HEK293 (cell line): ENCODE data around the gene WWOX.

ENCODE experiments used
- CTCF ChIA-PET: fragments of 350-600 bp; formaldehyde crosslinking; extraction: SDS; loops from one replicate; lab custom pipeline; 2021; ENCODE audit warnings: antibody characterized with exemption; lab: Yijun Ruan, JAX
- POLR2A ChIA-PET: fragments of 300-600 bp; formaldehyde crosslinking; extraction: SDS; loops from one replicate; lab custom pipeline; 2020; ENCODE audit warnings: antibody characterized with exemption, inconsistent platforms; lab: Yijun Ruan, JAX
- H3K27ac ChIP-seq: fragments of 200-500 bp; sonication (Bioruptor generic); 2 replicates; pipeline ENCODE4 v1.5.1; 2014; ENCODE audit warnings: low read depth, low read length, control low read depth, inconsistent platforms; ENCODE audit errors: extremely low read depth
- H3K36me3 ChIP-seq, 2 experiments: fragments of 200-500 bp in 1 of 2; sonication (Bioruptor generic) in 1 of 2; 1 replicate in 1 of 2; 2 replicates in 1 of 2; pipeline ENCODE4 v1.5.1; 2014 to 2017; ENCODE audit warnings: inconsistent platforms in 2 of 2, low read length in 2 of 2; ENCODE audit not compliant: control insufficient read depth in 2 of 2, insufficient read depth in 1 of 2
- H3K4me1 ChIP-seq: fragments of 200-500 bp; sonication (Bioruptor generic); 2 replicates; pipeline ENCODE4 v1.5.1; 2014; ENCODE audit warnings: mild to moderate bottlenecking, low read length, inconsistent platforms; ENCODE audit not compliant: control insufficient read depth, insufficient read depth
- H3K4me3 ChIP-seq: 2 replicates; pipeline ENCODE4 v1.5.1; 2011; ENCODE audit warnings: low read depth, mild to moderate bottlenecking, control low read depth, low read length, moderate library complexity
- H3K9me3 ChIP-seq: fragments of 200-500 bp; sonication (Bioruptor generic); 2 replicates; pipeline ENCODE4 v1.5.1; 2014; ENCODE audit warnings: low read depth, low read length, inconsistent platforms; ENCODE audit not compliant: control insufficient read depth, insufficient read depth
- KLF8 ChIP-seq: fragments of 450-650 bp; formaldehyde crosslinking; IDR thresholded peaks from 2 replicates; pipeline ENCODE4 v1.5.1; 2016; ENCODE audit warnings: missing biosample characterization, missing genetic modification characterization
- KLF9 ChIP-seq: fragments of 450-650 bp; formaldehyde crosslinking; IDR thresholded peaks from 2 replicates; pipeline ENCODE4 v1.5.1; 2016; ENCODE audit warnings: missing biosample characterization, missing genetic modification characterization, low read depth
- ZBTB17 ChIP-seq: fragments of 450-650 bp; formaldehyde crosslinking; IDR thresholded peaks from 2 replicates; pipeline ENCODE4 v1.5.1; 2016; ENCODE audit warnings: missing biosample characterization, missing genetic modification characterization
- ZNF184 ChIP-seq: fragments of 450-650 bp; IDR thresholded peaks from 2 replicates; pipeline ENCODE4 v1.5.1; 2018; ENCODE audit warnings: missing biosample characterization, mild to moderate bottlenecking, missing genetic modification characterization
- ZNF19 ChIP-seq: fragments of 450-650 bp; formaldehyde crosslinking; IDR thresholded peaks from 2 replicates; pipeline ENCODE4; 2016; ENCODE audit warnings: missing biosample characterization, missing genetic modification characterization, low read depth
- ZNF274 ChIP-seq, 2 experiments: fragments of 200-500 bp in 1 of 2; fragments of 450-650 bp in 1 of 2; sonication (Bioruptor generic) in 1 of 2; formaldehyde crosslinking in 1 of 2; IDR thresholded peaks; 2 replicates each; pipeline versions ENCODE4 v1.5.1 to v1.6.1; 2014 to 2016; ENCODE audit warnings: borderline replicate concordance in 1 of 2, inconsistent platforms in 1 of 2, low read length in 1 of 2, missing biosample characterization in 1 of 2, missing genetic modification characterization in 1 of 2
- ZNF335 ChIP-seq: fragments of 450-650 bp; formaldehyde crosslinking; conservative IDR thresholded peaks from 2 replicates; pipeline ENCODE4 v1.5.1; 2016; ENCODE audit warnings: missing biosample characterization, missing genetic modification characterization
- ZNF654 ChIP-seq: fragments of 450-650 bp; formaldehyde crosslinking; IDR thresholded peaks from 2 replicates; pipeline ENCODE4 v1.5.1; 2016; ENCODE audit warnings: low read depth, missing biosample characterization, missing genetic modification characterization
- ZNF830 ChIP-seq: fragments of 450-650 bp; IDR thresholded peaks from 2 replicates; pipeline ENCODE4 v1.5.0; 2018; ENCODE audit warnings: missing biosample characterization, missing genetic modification characterization, low read depth, mild to moderate bottlenecking, moderate library complexity
- ZSCAN16 ChIP-seq: fragments of 450-650 bp; formaldehyde crosslinking; IDR thresholded peaks from 2 replicates; pipeline ENCODE4 v1.5.1; 2016; ENCODE audit warnings: missing biosample characterization, missing genetic modification characterization
- TF ChIP-seq, protein P1 (sequence below): fragments of 450-650 bp; formaldehyde crosslinking; IDR thresholded peaks from 2 replicates; pipeline ENCODE4 v1.5.1; 2017; ENCODE audit warnings: missing biosample characterization, missing genetic modification characterization
- TF ChIP-seq, protein P2 (sequence below): fragments of 450-650 bp; formaldehyde crosslinking; IDR thresholded peaks from 2 replicates; pipeline ENCODE4 v1.5.1; 2016; ENCODE audit warnings: missing biosample characterization, missing genetic modification characterization
- TF ChIP-seq, protein P3 (sequence below): fragments of 450-650 bp; formaldehyde crosslinking; IDR thresholded peaks from 2 replicates; pipeline ENCODE4 v1.5.1; 2016; ENCODE audit warnings: missing biosample characterization, missing genetic modification characterization
- TF ChIP-seq, protein P4 (sequence below): fragments of 450-650 bp; formaldehyde crosslinking; IDR thresholded peaks from 2 replicates; pipeline ENCODE4 v1.5.1; 2016; ENCODE audit warnings: missing biosample characterization, missing genetic modification characterization
- TF ChIP-seq, protein P5 (sequence below): fragments of 450-650 bp; formaldehyde crosslinking; IDR thresholded peaks from 2 replicates; pipeline ENCODE4; 2016; ENCODE audit warnings: missing biosample characterization, missing genetic modification characterization

Gene WWOX

DNA sequence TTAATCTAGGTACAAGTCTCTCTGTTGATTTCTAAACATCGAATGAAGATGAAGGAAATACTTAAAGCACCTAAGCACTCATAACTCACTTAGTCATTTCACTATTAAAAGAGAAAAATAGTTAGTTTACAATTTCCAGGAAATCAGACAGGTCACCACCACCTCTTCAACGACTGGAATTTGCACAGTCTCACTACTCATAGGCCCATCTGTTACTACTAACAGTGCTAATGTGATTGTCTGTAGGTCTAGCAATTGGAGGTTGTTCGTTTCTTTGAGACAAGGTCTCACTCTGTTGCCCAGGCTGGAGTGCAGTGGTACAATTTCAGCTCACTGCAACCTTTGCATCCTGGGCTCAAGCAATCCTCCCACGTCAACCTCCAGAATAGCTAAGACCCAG lies 1056.5 kb downstream of the WWOX start:
- TF ChIP-seq, protein P1, sequence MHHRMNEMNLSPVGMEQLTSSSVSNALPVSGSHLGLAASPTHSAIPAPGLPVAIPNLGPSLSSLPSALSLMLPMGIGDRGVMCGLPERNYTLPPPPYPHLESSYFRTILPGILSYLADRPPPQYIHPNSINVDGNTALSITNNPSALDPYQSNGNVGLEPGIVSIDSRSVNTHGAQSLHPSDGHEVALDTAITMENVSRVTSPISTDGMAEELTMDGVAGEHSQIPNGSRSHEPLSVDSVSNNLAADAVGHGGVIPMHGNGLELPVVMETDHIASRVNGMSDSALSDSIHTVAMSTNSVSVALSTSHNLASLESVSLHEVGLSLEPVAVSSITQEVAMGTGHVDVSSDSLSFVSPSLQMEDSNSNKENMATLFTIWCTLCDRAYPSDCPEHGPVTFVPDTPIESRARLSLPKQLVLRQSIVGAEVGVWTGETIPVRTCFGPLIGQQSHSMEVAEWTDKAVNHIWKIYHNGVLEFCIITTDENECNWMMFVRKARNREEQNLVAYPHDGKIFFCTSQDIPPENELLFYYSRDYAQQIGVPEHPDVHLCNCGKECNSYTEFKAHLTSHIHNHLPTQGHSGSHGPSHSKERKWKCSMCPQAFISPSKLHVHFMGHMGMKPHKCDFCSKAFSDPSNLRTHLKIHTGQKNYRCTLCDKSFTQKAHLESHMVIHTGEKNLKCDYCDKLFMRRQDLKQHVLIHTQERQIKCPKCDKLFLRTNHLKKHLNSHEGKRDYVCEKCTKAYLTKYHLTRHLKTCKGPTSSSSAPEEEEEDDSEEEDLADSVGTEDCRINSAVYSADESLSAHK, result no peak
- TF ChIP-seq ZNF830 (tag by site-specific recombination) (no peak), ZNF19 (no peak), ZSCAN16 (tag by site-specific recombination) (no peak), KLF9 (tag by site-specific recombination) (no peak), KLF8 (tag by site-specific recombination) (no peak), ZNF654 (tag by site-specific recombination) (no peak), ZNF335 (no peak), ZNF184 (tag by site-specific recombination) (no peak), ZNF274 (IDR thresholded peaks at IDR 0.05; ENCODE audit: low read length) (no peak), ZNF274 (tag by site-specific recombination; IDR thresholded peaks at IDR 0.05; ENCODE audit: borderline replicate concordance) (no peak), ZBTB17 (tag by site-specific recombination) (no peak)
- TF ChIP-seq, protein P2, sequence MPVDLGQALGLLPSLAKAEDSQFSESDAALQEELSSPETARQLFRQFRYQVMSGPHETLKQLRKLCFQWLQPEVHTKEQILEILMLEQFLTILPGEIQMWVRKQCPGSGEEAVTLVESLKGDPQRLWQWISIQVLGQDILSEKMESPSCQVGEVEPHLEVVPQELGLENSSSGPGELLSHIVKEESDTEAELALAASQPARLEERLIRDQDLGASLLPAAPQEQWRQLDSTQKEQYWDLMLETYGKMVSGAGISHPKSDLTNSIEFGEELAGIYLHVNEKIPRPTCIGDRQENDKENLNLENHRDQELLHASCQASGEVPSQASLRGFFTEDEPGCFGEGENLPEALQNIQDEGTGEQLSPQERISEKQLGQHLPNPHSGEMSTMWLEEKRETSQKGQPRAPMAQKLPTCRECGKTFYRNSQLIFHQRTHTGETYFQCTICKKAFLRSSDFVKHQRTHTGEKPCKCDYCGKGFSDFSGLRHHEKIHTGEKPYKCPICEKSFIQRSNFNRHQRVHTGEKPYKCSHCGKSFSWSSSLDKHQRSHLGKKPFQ, result no peak
- TF ChIP-seq, protein P3, sequence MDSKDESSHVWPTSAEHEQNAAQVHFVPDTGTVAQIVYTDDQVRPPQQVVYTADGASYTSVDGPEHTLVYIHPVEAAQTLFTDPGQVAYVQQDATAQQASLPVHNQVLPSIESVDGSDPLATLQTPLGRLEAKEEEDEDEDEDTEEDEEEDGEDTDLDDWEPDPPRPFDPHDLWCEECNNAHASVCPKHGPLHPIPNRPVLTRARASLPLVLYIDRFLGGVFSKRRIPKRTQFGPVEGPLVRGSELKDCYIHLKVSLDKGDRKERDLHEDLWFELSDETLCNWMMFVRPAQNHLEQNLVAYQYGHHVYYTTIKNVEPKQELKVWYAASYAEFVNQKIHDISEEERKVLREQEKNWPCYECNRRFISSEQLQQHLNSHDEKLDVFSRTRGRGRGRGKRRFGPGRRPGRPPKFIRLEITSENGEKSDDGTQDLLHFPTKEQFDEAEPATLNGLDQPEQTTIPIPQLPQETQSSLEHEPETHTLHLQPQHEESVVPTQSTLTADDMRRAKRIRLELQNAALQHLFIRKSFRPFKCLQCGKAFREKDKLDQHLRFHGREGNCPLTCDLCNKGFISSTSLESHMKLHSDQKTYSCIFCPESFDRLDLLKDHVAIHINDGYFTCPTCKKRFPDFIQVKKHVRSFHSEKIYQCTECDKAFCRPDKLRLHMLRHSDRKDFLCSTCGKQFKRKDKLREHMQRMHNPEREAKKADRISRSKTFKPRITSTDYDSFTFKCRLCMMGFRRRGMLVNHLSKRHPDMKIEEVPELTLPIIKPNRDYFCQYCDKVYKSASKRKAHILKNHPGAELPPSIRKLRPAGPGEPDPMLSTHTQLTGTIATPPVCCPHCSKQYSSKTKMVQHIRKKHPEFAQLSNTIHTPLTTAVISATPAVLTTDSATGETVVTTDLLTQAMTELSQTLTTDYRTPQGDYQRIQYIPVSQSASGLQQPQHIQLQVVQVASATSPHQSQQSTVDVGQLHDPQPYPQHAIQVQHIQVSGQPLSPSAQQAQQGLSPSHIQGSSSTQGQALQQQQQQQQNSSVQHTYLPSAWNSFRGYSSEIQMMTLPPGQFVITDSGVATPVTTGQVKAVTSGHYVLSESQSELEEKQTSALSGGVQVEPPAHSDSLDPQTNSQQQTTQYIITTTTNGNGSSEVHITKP (tag by site-specific recombination), result no peak
- TF ChIP-seq, protein P4, sequence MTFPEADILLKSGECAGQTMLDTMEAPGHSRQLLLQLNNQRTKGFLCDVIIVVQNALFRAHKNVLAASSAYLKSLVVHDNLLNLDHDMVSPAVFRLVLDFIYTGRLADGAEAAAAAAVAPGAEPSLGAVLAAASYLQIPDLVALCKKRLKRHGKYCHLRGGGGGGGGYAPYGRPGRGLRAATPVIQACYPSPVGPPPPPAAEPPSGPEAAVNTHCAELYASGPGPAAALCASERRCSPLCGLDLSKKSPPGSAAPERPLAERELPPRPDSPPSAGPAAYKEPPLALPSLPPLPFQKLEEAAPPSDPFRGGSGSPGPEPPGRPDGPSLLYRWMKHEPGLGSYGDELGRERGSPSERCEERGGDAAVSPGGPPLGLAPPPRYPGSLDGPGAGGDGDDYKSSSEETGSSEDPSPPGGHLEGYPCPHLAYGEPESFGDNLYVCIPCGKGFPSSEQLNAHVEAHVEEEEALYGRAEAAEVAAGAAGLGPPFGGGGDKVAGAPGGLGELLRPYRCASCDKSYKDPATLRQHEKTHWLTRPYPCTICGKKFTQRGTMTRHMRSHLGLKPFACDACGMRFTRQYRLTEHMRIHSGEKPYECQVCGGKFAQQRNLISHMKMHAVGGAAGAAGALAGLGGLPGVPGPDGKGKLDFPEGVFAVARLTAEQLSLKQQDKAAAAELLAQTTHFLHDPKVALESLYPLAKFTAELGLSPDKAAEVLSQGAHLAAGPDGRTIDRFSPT, result no peak
- TF ChIP-seq, protein P5, sequence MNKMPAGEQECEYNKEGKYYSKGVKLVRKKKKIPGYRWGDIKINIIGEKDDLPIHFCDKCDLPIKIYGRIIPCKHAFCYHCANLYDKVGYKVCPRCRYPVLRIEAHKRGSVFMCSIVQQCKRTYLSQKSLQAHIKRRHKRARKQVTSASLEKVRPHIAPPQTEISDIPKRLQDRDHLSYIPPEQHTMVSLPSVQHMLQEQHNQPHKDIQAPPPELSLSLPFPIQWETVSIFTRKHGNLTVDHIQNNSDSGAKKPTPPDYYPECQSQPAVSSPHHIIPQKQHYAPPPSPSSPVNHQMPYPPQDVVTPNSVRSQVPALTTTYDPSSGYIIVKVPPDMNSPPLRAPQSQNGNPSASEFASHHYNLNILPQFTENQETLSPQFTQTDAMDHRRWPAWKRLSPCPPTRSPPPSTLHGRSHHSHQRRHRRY (tag by site-specific recombination), result no peak
- no peaks in the 10 kb centered on the region for H3K4me1 ChIP-seq
- H3K9me3 ChIP-seq, result no peaks in the 10 kb centered on the region
- no peak overlapping the region for H3K4me3 ChIP-seq
- H3K36me3 ChIP-seq, result no peaks in the 10 kb centered on the region
- ChIA-PET CTCF (no interaction called here), POLR2A (no interaction called here)
- H3K27ac ChIP-seq, result no peak overlapping the region
